ENCODE measurements around the gene CARD11. TPM values are rescaled to one million over a fixed set of nuclear protein-coding genes. Genes with fewer than 3 reads are reported as not detected.

The CARD11 gene
- total RNA-seq, 1 experiment from 2014 or later: 0.82 TPM

GRCh38 chr7:3011211-3011852 lies 32.3 kb downstream of the CARD11 start:
- Histone ChIP-seq H3K4me1 (ENCODE audit: control insufficient read depth, insufficient read depth, low read length) (no peaks in the 10 kb centered on the region), H3K27ac (ENCODE audit: low read length) (no peak overlapping the region), H3K9me3 (ENCODE audit: control insufficient read depth, insufficient read depth, low read depth, low read length) (no peaks in the 10 kb centered on the region), H3K36me3 (ENCODE audit: control insufficient read depth, insufficient read depth, low read length) (no peaks in the 10 kb centered on the region), H3K4me3 (ENCODE audit: low read depth in 2 of 2, low read length in 2 of 2) (no peak overlapping the region), H3K27me3 (ENCODE audit: control insufficient read depth, insufficient read depth, low read length) (peaks cover 3% of the 10 kb centered on the region)
- in situ Hi-C loops (cut with HindIII; ENCODE audit: low pct_unique_long_range_greater_than_20kb, low sequenced_read_pairs): no loop called here
- ATAC-seq: no peak
- CTCF ChIA-PET: no interaction called here
- POLR2A ChIA-PET: no interaction called here
- no TSS peak for BruUV-seq (replicated peaks)
- intact Hi-C loops (cut with micrococcal nuclease; ENCODE audit: unreplicated experiment): no loop called here
- no peak for TF ChIP-seq CTCF (IDR thresholded peaks at IDR 0.05)
- TF ChIP-seq TCF7L2 (IDR thresholded peaks at IDR 0.05; ENCODE audit: low read depth, low read length): no peak
- TF ChIP-seq POLR2AphosphoS5 (IDR thresholded peaks at IDR 0.05; ENCODE audit: low read depth, low read length): no peak
- TF ChIP-seq REST (IDR thresholded peaks at IDR 0.05; ENCODE audit: insufficient read depth in 1 of 2, low read depth in 2 of 2, low read length in 1 of 2): no peak
- TF ChIP-seq SIN3A (IDR thresholded peaks at IDR 0.05; ENCODE audit: borderline replicate concordance, insufficient read depth, low read depth, low read length): no peak
- DNase-seq (ENCODE audit: low read depth, low spot score): no peak

GRCh38 chr7:3010161-3010560 lies 33.5 kb downstream of the CARD11 start:
- no peak for TF ChIP-seq REST (IDR thresholded peaks at IDR 0.05; ENCODE audit: insufficient read depth in 1 of 2, low read depth in 2 of 2, low read length in 1 of 2)
- no peak for TF ChIP-seq TCF7L2 (IDR thresholded peaks at IDR 0.05; ENCODE audit: low read depth, low read length)
- no peak for TF ChIP-seq POLR2AphosphoS5 (IDR thresholded peaks at IDR 0.05; ENCODE audit: low read depth, low read length)
- no peak for TF ChIP-seq CTCF (IDR thresholded peaks at IDR 0.05)
- no peak for TF ChIP-seq SIN3A (IDR thresholded peaks at IDR 0.05; ENCODE audit: borderline replicate concordance, insufficient read depth, low read depth, low read length)
- Histone ChIP-seq H3K4me3 (ENCODE audit: low read depth in 2 of 2, low read length in 2 of 2) (no peak overlapping the region), H3K27me3 (ENCODE audit: control insufficient read depth, insufficient read depth, low read length) (peaks cover 3% of the 10 kb centered on the region), H3K9me3 (ENCODE audit: control insufficient read depth, insufficient read depth, low read depth, low read length) (no peaks in the 10 kb centered on the region), H3K4me1 (ENCODE audit: control insufficient read depth, insufficient read depth, low read length) (no peaks in the 10 kb centered on the region), H3K36me3 (ENCODE audit: control insufficient read depth, insufficient read depth, low read length) (no peaks in the 10 kb centered on the region), H3K27ac (ENCODE audit: low read length) (no peak overlapping the region)
- in situ Hi-C loops (cut with HindIII; ENCODE audit: low pct_unique_long_range_greater_than_20kb, low sequenced_read_pairs): no loop called here
- ChIA-PET CTCF (no interaction called here), POLR2A (no interaction called here)
- intact Hi-C loops (cut with micrococcal nuclease; ENCODE audit: unreplicated experiment): no loop called here
- DNase-seq (ENCODE audit: low read depth, low spot score): no peak
- no TSS peak for BruUV-seq (replicated peaks)
- ATAC-seq: no peak
